GM23338 (cell line): Measurements from ENCODE around the gene CSRNP3. TPM values are rescaled to one million over a fixed set of nuclear protein-coding genes. Genes with fewer than 3 reads are reported as not detected.

ENCODE experiments used
- ATAC-seq: fragments of 200-7000 bp; cut with Tn5 transposase; 3 replicates; pipeline ENCODE4 v1.9.1; 2020
- DNase-seq: peaks from one replicate; pipeline ENCODE4 v3.0.0-alpha.2; 2015; ENCODE audit warnings: low spot score
- H2AFZ ChIP-seq: fragments of 200-600 bp; sonication (generic); 2 replicates; pipeline ENCODE4 v1.8.0; 2016; ENCODE audit warnings: antibody characterized with exemption, mild to moderate bottlenecking, moderate library complexity
- H3F3A ChIP-seq: fragments of 200-600 bp; sonication (generic); replicated peaks from 2 replicates; pipeline ENCODE4 v1.8.0; 2017; ENCODE audit warnings: antibody characterized with exemption, mixed run types, low read depth
- H3K27ac ChIP-seq: fragments of 200-600 bp; sonication (generic); 2 replicates; pipeline ENCODE4 v1.6.1; 2016; ENCODE audit warnings: low read depth
- H3K27me3 ChIP-seq: fragments of 200-600 bp; sonication (generic); 2 replicates; pipeline ENCODE4 v1.8.0; 2016; ENCODE audit warnings: mild to moderate bottlenecking, mixed run types, moderate library complexity; ENCODE audit not compliant: insufficient read depth
- H3K36me3 ChIP-seq: fragments of 200-600 bp; sonication (generic); 2 replicates; pipeline ENCODE4 v1.8.0; 2016; ENCODE audit warnings: mild to moderate bottlenecking; ENCODE audit not compliant: insufficient read depth
- H3K4me1 ChIP-seq: fragments of 200-600 bp; sonication (generic); 2 replicates; pipeline ENCODE4 v1.8.0; 2016; ENCODE audit warnings: mild to moderate bottlenecking, moderate library complexity; ENCODE audit not compliant: insufficient read depth
- H3K4me2 ChIP-seq: fragments of 200-600 bp; sonication (generic); 2 replicates; pipeline ENCODE4 v1.7.1; 2017; ENCODE audit warnings: mixed run types
- H3K4me3 ChIP-seq: fragments of 200-600 bp; sonication (generic); 2 replicates; pipeline ENCODE4 v1.6.1; 2016; ENCODE audit warnings: mixed run types
- H3K79me2 ChIP-seq: fragments of 200-600 bp; sonication (generic); replicated peaks from 2 replicates; pipeline ENCODE4 v1.8.0; 2017; ENCODE audit warnings: mild to moderate bottlenecking; ENCODE audit not compliant: insufficient read depth
- H3K9me2 ChIP-seq: fragments of 200-600 bp; sonication (generic); 2 replicates; pipeline ENCODE4 v1.8.0; 2017; ENCODE audit not compliant: insufficient read depth
- H4K20me1 ChIP-seq: fragments of 200-600 bp; sonication (generic); replicated peaks from 2 replicates; pipeline ENCODE4 v1.8.0; 2017; ENCODE audit warnings: mild to moderate bottlenecking; ENCODE audit not compliant: insufficient read depth
- H3K27ac Mint-ChIP-seq: 2 replicates; pipeline ENCODE4 v1.8.0; 2020; ENCODE audit warnings: inconsistent platforms, mild to moderate bottlenecking, moderate library complexity, mixed read lengths
- H3K27me3 Mint-ChIP-seq: 3 replicates; pipeline ENCODE4 v1.8.0; 2022; ENCODE audit warnings: low read depth, mild to moderate bottlenecking, moderate library complexity, mixed read lengths, inconsistent platforms; ENCODE audit not compliant: insufficient read depth, poor library complexity
- H3K36me3 Mint-ChIP-seq: 3 replicates; pipeline ENCODE4 v1.8.0; 2021; ENCODE audit warnings: low read depth, mild to moderate bottlenecking, inconsistent platforms, moderate library complexity, mixed read lengths
- H3K4me1 Mint-ChIP-seq: 3 replicates; pipeline ENCODE4 v1.8.0; 2020; ENCODE audit warnings: mild to moderate bottlenecking, inconsistent platforms, mixed read lengths
- H3K4me3 Mint-ChIP-seq: 3 replicates; pipeline ENCODE4 v1.8.0; 2021; ENCODE audit warnings: moderate library complexity, mild to moderate bottlenecking, inconsistent platforms, mixed read lengths
- H3K9me3 Mint-ChIP-seq: 3 replicates; pipeline ENCODE4 v1.8.0; 2020; ENCODE audit warnings: moderate library complexity, mild to moderate bottlenecking, inconsistent platforms, mixed read lengths
- CREB1 ChIP-seq: fragments of 250-450 bp; sonication (Bioruptor Pico); IDR thresholded peaks from 2 replicates; pipeline ENCODE4 v1.5.0; 2020; ENCODE audit warnings: low read depth, mild to moderate bottlenecking, moderate library complexity
- EZH2 ChIP-seq: fragments of 200-600 bp; sonication (generic); IDR thresholded peaks from one replicate; pipeline ENCODE4 v1.8.0; 2017; ENCODE audit warnings: antibody characterized with exemption, mild to moderate bottlenecking, low read depth; ENCODE audit not compliant: unreplicated experiment
- EZH2phosphoT487 ChIP-seq: fragments of 200-600 bp; sonication (generic); IDR thresholded peaks from one replicate; pipeline ENCODE4 v1.8.1; 2018; ENCODE audit warnings: antibody characterized with exemption; ENCODE audit not compliant: unreplicated experiment
- JUNB ChIP-seq: IDR thresholded peaks from one replicate; pipeline ENCODE4 v1.6.1; 2016; ENCODE audit warnings: antibody characterized with exemption; ENCODE audit not compliant: unreplicated experiment
- NANOG ChIP-seq: IDR thresholded peaks from 2 replicates; pipeline ENCODE4 v1.6.1; 2016; ENCODE audit warnings: antibody characterized with exemption, borderline replicate concordance
- POLR2AphosphoS5 ChIP-seq: IDR thresholded peaks from 2 replicates; pipeline ENCODE4 v1.6.1; 2016; ENCODE audit warnings: antibody characterized with exemption, low read depth
- REST ChIP-seq: IDR thresholded peaks from one replicate; pipeline ENCODE4 v1.6.1; 2018; ENCODE audit warnings: antibody characterized with exemption; ENCODE audit not compliant: unreplicated experiment
- STAT1 ChIP-seq: IDR thresholded peaks from one replicate; pipeline ENCODE4 v1.6.1; 2016; ENCODE audit warnings: antibody characterized with exemption; ENCODE audit not compliant: unreplicated experiment
- ZNF114 ChIP-seq: fragments of 250-450 bp; sonication (Bioruptor Pico); IDR thresholded peaks from 2 replicates; pipeline ENCODE4 v1.5.0; 2020; ENCODE audit warnings: mild to moderate bottlenecking, moderate library complexity
- ZNF331 ChIP-seq: fragments of 250-450 bp; sonication (Bioruptor Pico); IDR thresholded peaks from 2 replicates; pipeline ENCODE4 v1.5.0; 2020; ENCODE audit warnings: low read depth, mild to moderate bottlenecking, moderate library complexity
- ZNF462 ChIP-seq: fragments of 250-450 bp; sonication (Bioruptor Pico); IDR thresholded peaks from 2 replicates; pipeline ENCODE4 v1.5.0; 2020; ENCODE audit warnings: mild to moderate bottlenecking, moderate library complexity
- polyA plus RNA-seq: library from polyadenylated mRNA; unstranded; fragments of >200 nt; fragmentation: Nextera tagmentation; extraction: Ambion mirVana; gene quantifications from 2 replicates; pipeline ENCODE4 v1.2.1, GENCODE V29; 2016
- total RNA-seq: library from RNA; depleted of rRNA; stranded (reverse); fragments of >200 nt; shearing (Covaris generic); gene quantifications from 2 replicates; pipeline ENCODE4 v1.2.3, GENCODE V29; 2014
- TF ChIP-seq, protein P1 (sequence below), 2 experiments: fragments of 200-600 bp in 1 of 2; sonication (generic) in 1 of 2; conservative IDR thresholded peaks; 2 replicates each; pipeline versions ENCODE4 v1.5.1 to v1.6.1; 2016 to 2017; ENCODE audit warnings: antibody characterized with exemption in 2 of 2, low read depth in 2 of 2, mild to moderate bottlenecking in 2 of 2, moderate library complexity in 1 of 2
- TF ChIP-seq, protein P2 (sequence below): IDR thresholded peaks from 2 replicates; pipeline ENCODE4 v1.6.1; 2016; ENCODE audit warnings: antibody characterized with exemption

Gene CSRNP3
- total and polyA plus RNA-seq, 2 experiments from 2014 or later = 3.8 to 6.8 TPM

DNA sequence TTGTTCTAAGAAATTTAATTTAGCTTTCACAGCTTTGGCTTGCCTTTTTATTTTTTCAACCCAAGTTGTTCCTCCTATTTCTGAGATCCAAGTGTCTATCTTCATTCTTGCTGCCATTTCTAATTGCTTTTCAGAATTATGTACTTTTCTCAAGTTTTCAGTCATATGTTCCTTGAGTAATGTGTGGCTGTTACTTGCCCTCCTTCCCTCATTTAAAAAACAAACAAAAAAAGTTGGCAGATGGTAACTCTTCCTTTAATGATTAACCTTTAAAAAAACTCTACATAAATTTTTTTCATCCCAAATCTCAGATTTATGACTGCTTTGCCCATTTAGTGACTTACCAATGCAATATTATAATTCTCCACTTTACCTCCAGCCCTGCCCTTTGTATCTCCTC, 193.2 kb downstream of the CSRNP3 start:
- no peak overlapping the region for H3K4me3 Mint-ChIP-seq
- no peaks in the 10 kb centered on the region for H3K79me2 ChIP-seq
- no peaks in the 10 kb centered on the region for H3K27me3 ChIP-seq
- no peaks in the 10 kb centered on the region for H3F3A ChIP-seq
- H3K27me3 Mint-ChIP-seq = peaks cover under 1% of the 10 kb centered on the region
- peaks cover 2% of the 10 kb centered on the region; the same call in 1 of the 3 replicates for H3K9me3 Mint-ChIP-seq
- no peaks in the 10 kb centered on the region; the same call in 2 of the 3 replicates for H3K4me1 Mint-ChIP-seq
- H3K4me2 ChIP-seq = no peak overlapping the region
- H3K27ac Mint-ChIP-seq = no peak overlapping the region
- ATAC-seq (no peak), DNase-seq (no peak)
- H3K27ac ChIP-seq = no peak overlapping the region
- H3K4me1 ChIP-seq = no peaks in the 10 kb centered on the region
- TF ChIP-seq NANOG (no peak), JUNB (no peak), EZH2phosphoT487 (no peak), CREB1 (no peak), ZNF331 (CRISPR knock-in tag) (no peak), POLR2AphosphoS5 (no peak), STAT1 (no peak), ZNF114 (no peak), EZH2 (no peak), REST (no peak), ZNF462 (no peak)
- TF ChIP-seq, protein P1, sequence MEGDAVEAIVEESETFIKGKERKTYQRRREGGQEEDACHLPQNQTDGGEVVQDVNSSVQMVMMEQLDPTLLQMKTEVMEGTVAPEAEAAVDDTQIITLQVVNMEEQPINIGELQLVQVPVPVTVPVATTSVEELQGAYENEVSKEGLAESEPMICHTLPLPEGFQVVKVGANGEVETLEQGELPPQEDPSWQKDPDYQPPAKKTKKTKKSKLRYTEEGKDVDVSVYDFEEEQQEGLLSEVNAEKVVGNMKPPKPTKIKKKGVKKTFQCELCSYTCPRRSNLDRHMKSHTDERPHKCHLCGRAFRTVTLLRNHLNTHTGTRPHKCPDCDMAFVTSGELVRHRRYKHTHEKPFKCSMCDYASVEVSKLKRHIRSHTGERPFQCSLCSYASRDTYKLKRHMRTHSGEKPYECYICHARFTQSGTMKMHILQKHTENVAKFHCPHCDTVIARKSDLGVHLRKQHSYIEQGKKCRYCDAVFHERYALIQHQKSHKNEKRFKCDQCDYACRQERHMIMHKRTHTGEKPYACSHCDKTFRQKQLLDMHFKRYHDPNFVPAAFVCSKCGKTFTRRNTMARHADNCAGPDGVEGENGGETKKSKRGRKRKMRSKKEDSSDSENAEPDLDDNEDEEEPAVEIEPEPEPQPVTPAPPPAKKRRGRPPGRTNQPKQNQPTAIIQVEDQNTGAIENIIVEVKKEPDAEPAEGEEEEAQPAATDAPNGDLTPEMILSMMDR (conservative IDR thresholded peaks at IDR 0.05; ENCODE audit: low read depth in 2 of 2) = no peak
- TF ChIP-seq, protein P2, sequence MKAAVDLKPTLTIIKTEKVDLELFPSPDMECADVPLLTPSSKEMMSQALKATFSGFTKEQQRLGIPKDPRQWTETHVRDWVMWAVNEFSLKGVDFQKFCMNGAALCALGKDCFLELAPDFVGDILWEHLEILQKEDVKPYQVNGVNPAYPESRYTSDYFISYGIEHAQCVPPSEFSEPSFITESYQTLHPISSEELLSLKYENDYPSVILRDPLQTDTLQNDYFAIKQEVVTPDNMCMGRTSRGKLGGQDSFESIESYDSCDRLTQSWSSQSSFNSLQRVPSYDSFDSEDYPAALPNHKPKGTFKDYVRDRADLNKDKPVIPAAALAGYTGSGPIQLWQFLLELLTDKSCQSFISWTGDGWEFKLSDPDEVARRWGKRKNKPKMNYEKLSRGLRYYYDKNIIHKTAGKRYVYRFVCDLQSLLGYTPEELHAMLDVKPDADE = no peak
- H3K36me3 ChIP-seq = no peaks in the 10 kb centered on the region; the same call in 1 of the 2 replicates
- no peak overlapping the region for H3K4me3 ChIP-seq
- H2AFZ ChIP-seq = no peak overlapping the region
- H4K20me1 ChIP-seq = no peaks in the 10 kb centered on the region
- H3K36me3 Mint-ChIP-seq = peaks cover 5% of the 10 kb centered on the region
- H3K9me2 ChIP-seq = no peaks in the 10 kb centered on the region
